Mucosa of descending colon (tissue), 3 donors: ENCODE results near the gene NINJ2. TPM values are rescaled to one million over a fixed set of nuclear protein-coding genes. Genes with fewer than 3 reads are reported as not detected.

ENCODE experiments used
- ATAC-seq: fragments of 200-7000 bp; cut with Tn5 transposase; one replicate; pipeline ENCODE4 v1.9.1; 2020; ENCODE audit warnings: mild to moderate bottlenecking, moderate library complexity
- DNase-seq, 3 donors: peaks; one replicate each; pipeline ENCODE4 v3.0.0-alpha.2; 2020
- H3K36me3 ChIP-seq: fragments of 200-600 bp; one replicate; pipeline ENCODE4 v1.8.0; 2021; ENCODE audit warnings: low read depth, mild to moderate bottlenecking
- H3K4me1 ChIP-seq: fragments of 200-600 bp; one replicate; pipeline ENCODE4 v1.8.0; 2021; ENCODE audit warnings: low read depth, mild to moderate bottlenecking
- H3K4me3 ChIP-seq: fragments of 200-600 bp; one replicate; pipeline ENCODE4 v1.8.0; 2021; ENCODE audit warnings: mild to moderate bottlenecking
- H3K9me3 ChIP-seq: fragments of 200-600 bp; one replicate; pipeline ENCODE4 v1.8.0; 2021; ENCODE audit warnings: mild to moderate bottlenecking
- intact Hi-C, 2 donors: fragments of 100-400 bp; cut with DNase I in 1 of 2; cut with micrococcal nuclease in 1 of 2; formaldehyde crosslinking; loops; one replicate each; pipeline versions ENCODE4 v1.11.0 to v1.11.1; 2022; cut with DNase I, micrococcal nuclease
- total RNA-seq, 3 donors: library from RNA; stranded (reverse); fragmentation: NEBNext Ultra II Directional in 2 of 3; extraction: Animal tissue kit (Norgen Biotek cat#: 25700) in 2 of 3; gene quantifications; one replicate each; pipeline versions ENCODE4 v1.2.1 to v1.2.4, GENCODE V29; 2021 to 2023
- TF ChIP-seq, protein P1 (sequence below): fragments of 200-600 bp; IDR thresholded peaks from one replicate; pipeline ENCODE4 v1.8.0; 2022; ENCODE audit warnings: antibody characterized with exemption, mild to moderate bottlenecking
- donor health status: DM: no; HTN: no; CAD: no; lungs with moderate emphysema.
- donor health status: DM: no; HTN: no; CAD: no.
- donor health status: DM: no; HTN: yes; CAD: no.

NINJ2 gene
- total RNA-seq, 3 donors from 2014 or later: 3.6 to 5.2 (median 3.8) TPM

DNA sequence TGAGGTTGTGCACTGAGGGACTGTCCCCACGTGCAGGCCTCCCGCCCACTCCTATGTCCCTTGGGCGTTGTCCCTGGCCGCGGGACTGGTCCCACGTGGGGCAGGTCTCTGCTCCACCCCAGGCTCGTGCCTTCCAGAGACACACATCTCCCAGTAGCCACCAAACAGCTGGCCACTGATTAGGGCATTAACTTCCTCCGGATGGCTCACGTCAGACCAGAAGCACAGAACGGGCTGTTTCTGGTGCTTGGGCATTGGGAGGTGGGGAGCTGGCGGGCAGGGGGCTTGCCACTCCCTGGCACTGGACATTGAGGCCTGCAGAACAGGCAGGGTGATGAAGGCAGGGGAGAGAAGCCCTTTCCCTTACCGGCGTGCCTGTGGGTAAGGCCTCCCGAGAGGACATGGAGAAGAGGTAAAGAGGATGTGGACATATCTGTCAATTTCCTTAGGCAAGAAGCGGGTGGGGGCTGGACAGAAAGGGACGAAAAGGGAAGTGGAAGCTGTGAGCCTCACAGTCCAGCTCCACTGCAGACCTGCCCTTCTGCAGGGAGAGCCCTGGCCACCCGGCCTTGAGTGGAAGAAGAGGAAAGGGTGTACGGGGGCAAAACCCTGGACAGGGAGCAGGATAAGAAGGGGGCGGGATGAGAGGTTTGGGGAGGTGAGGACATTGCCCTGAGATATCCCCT is 101.2 kb downstream of the NINJ2 start:
- DNase-seq: peak in 1 of 3 donors; percentile 66
- intact Hi-C loops: no loop called here
- Histone ChIP-seq H3K4me1 (no peaks in the 10 kb centered on the region), H3K36me3 (no peaks in the 10 kb centered on the region), H3K9me3 (no peaks in the 10 kb centered on the region), H3K4me3 (no peak overlapping the region)
- ATAC-seq: peak; percentile 32
- TF ChIP-seq, protein P1, sequence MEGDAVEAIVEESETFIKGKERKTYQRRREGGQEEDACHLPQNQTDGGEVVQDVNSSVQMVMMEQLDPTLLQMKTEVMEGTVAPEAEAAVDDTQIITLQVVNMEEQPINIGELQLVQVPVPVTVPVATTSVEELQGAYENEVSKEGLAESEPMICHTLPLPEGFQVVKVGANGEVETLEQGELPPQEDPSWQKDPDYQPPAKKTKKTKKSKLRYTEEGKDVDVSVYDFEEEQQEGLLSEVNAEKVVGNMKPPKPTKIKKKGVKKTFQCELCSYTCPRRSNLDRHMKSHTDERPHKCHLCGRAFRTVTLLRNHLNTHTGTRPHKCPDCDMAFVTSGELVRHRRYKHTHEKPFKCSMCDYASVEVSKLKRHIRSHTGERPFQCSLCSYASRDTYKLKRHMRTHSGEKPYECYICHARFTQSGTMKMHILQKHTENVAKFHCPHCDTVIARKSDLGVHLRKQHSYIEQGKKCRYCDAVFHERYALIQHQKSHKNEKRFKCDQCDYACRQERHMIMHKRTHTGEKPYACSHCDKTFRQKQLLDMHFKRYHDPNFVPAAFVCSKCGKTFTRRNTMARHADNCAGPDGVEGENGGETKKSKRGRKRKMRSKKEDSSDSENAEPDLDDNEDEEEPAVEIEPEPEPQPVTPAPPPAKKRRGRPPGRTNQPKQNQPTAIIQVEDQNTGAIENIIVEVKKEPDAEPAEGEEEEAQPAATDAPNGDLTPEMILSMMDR: no peak

DNA sequence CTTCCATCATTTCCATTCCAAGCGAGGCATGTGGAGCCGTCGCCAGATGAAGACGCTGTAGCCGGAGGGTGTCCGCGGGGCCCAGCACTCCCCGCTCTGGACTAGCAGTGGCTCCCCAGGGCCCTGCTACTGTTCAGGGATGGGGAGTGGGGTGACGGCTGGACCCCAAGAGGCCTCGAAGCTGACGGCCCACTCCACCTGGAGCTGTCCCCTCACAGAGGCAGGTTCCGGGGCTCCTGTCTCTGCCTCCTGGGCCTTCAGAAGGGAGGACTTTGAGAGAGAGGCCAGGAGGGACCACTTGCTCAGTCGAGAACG is 101.9 kb downstream of the NINJ2 start:
- intact Hi-C loops: no loop called here
- H3K4me1 ChIP-seq: no peaks in the 10 kb centered on the region
- DNase-seq: peak in 1 of 3 donors; percentile 42
- no peak overlapping the region for H3K4me3 ChIP-seq
- ATAC-seq: no peak
- H3K36me3 ChIP-seq: no peaks in the 10 kb centered on the region
- no peaks in the 10 kb centered on the region for H3K9me3 ChIP-seq
- TF ChIP-seq, protein P1: no peak

DNA sequence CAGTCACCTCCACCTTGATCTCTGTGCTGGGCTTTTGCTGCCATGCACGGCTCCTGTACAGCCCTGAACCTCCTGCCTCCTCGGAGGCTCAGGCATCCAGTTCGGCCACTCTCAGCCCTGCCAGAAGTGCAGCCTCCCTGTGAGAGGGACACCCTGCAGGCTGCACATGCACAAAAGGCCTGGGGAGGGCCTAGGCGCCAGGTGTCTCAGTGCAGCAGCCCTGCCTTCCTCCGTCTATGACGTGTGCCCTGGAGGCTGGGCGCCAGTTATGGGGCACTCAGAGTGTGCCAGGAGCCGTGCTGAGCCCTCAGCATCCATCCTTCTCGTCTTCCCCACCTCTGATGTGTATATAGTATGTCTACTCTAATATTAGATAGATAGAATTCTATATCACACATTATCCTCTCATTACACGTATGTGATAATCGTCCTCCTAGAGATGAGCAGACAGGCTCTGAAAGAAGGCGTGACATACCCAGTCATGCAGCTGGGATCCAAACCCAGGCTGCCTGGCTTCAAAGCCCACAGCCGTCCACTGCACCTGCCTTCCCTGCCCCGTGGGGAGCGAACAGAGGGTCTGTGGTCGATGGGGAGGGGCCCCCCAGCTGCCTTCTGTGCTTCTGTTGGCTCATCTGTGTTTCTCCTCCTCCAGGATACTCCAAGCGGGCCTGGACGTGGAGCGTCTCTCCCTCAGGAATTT is 102.4 kb downstream of the NINJ2 start:
- no peaks in the 10 kb centered on the region for H3K36me3 ChIP-seq
- TF ChIP-seq, protein P1: no peak
- H3K9me3 ChIP-seq: no peaks in the 10 kb centered on the region
- no peak for ATAC-seq
- no peaks in the 10 kb centered on the region for H3K4me1 ChIP-seq
- intact Hi-C loops: no loop called here
- no peak overlapping the region for H3K4me3 ChIP-seq
- peak in 1 of 3 donors; percentile 46 for DNase-seq

DNA sequence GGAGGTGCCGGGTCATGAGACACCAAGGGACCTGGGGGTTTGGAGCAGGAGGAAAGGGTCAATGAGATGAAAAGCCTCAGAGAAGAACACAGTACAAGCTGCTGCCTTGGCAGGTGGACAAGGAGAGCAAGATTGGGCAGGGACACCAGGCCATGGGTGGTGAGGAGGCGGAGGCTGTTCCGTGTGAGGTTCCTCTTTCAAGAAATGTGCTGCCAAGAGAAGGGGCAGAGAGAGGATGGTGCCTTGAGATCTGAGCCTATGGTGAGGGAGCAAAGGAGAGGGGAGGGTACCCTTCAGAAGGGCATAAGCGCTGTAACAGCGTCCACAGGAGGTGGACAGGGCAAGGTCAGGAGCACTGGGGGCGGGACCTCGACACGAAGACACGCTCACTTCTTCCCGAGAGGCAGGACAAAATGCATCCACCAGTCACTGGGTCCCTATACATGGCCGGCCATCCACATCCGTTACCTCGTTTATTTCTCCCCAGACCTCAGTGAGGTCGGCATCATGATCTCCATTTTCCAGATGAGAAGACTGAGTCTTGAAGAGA is 103.3 kb downstream of the NINJ2 start:
- Histone ChIP-seq H3K4me1 (no peaks in the 10 kb centered on the region), H3K9me3 (no peaks in the 10 kb centered on the region), H3K4me3 (no peak overlapping the region), H3K36me3 (no peaks in the 10 kb centered on the region)
- intact Hi-C loops: no loop called here
- TF ChIP-seq, protein P1: no peak
- DNase-seq: peak in 1 of 3 donors; percentile 15
- ATAC-seq: no peak

DNA sequence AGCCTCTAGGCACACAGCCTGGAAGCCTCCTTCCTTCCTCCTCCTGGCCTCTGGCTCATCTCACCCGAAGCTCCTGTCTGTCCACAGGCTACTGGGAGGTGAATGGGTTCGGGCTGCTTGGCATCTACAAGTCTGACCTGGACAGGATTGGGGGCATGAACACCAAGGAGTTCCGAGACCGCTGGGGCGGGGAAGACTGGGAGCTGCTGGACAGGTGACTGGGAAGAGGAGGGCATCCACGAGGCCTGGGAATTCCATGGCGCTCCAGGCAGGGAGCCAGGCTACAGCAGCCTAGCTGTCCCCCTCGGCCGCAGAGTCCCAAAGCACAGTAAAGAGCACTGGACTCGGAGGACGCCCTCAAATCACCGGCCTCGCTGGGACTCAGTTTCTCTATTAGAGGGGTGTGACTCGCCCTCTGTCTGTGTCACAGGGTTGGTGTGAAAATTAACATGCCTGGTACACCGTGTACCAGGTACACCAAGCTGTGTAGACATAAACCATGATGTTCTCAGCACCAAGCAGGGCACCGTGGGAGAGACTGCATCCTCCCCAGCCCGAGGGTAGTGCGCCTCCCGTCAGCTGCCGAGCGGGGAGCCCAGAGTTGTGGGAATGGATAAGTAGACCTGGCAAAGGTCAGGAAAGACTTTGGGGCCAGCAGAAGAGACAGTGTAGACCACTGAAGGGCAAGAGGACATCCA is 103.9 kb downstream of the NINJ2 start:
- Histone ChIP-seq H3K4me3 (no peak overlapping the region), H3K36me3 (no peaks in the 10 kb centered on the region), H3K9me3 (no peaks in the 10 kb centered on the region), H3K4me1 (no peaks in the 10 kb centered on the region)
- DNase-seq (peak in 2 of 3 donors; percentile 10 to 40), ATAC-seq (no peak)
- TF ChIP-seq, protein P1: no peak
- intact Hi-C loops: no loop called here
